Measurements from ENCODE around the gene LHX8.
"Not testable (repeated sequence)": the region's sequence is repeated elsewhere in the genome, so short reads cannot be mapped to it uniquely, and the experiment has no call there.

LHX8 gene

DNA sequence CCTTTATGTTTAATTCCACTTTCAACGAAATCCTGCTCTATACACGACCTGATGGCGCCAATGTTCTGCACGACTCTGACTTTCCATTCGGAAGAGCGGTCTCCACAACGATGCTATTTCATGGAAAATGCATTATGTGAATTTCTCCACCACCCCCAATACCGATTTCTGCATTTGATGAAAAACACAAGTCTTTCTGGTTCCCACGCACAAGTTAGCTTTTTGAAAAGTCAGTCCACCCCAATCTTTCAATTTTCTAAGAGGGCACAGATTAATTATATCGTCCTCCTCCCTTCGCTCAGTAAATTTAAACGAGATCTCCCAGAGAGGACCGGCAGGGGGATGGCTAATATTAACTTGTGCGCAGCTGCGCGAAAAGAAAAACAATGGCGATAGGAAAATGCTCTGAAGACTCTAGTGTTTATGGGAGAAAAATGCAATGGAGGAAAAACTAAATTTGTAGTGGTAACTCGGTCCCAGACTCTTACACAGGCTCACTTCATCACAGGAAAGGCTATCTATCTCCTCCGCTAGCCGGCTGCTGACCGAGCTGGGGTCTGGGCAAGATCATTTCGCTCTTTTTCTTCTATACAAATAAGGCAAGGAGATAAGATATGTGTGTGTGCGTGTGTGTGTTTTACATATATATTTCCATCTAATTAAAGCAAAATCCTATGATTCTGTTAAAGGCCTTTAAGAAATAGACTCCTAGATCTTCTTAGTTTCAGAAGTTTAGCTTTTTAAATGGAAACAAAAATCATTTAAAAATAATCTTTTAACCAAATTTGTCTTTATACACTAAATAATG is 1.2 kb upstream of the LHX8 start:
- DNase-seq (ENCODE audit: low read depth in 1 of 2, low spot score in 1 of 2), result no peak

DNA sequence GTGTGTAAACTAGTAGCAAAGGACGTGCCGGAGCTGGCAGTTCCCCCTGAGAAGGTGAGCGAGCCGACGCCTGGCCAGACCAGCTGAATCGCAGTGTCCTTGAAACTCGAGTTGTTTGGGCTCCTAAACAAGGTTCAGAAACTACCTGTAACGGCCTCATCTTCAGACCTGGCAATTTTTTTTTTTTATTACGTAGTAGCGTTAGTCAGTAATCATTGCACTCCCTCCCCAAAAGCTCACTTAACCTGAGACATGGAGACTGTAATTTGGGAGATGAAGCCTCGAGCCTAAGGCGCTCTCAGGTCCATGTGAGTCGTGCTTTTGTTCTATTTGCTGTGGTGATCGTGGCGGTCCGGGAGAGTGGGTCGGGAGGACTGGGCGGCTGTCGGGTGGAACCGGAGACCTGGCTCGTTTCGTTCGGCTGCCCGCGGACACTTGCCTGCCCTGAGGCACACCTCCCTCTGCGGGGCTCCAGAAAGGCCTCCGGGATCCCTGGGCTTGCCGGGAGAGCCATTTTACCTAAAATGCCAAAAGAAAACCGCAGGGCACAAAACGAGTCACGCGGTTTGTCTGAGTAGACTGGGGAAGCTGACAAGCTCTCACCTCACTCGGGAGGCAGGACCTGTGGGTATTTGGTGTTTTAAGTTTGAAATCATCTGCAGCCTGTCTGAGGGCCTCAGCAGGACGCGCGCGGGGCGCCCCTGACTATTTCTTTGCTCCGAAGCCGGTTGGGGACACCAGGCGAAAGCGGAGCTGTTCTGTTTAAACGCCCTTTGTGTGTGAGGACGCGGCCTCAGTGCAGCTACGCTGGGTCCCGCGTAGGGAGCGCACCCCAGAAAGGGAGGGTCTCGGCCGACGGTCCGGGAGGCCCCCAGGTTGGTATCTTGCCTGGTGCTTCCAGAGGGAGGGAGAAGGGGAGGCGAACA is 722 bp downstream of the LHX8 start:
- no peak for DNase-seq (ENCODE audit: low read depth in 1 of 2, low spot score in 1 of 2)

DNA sequence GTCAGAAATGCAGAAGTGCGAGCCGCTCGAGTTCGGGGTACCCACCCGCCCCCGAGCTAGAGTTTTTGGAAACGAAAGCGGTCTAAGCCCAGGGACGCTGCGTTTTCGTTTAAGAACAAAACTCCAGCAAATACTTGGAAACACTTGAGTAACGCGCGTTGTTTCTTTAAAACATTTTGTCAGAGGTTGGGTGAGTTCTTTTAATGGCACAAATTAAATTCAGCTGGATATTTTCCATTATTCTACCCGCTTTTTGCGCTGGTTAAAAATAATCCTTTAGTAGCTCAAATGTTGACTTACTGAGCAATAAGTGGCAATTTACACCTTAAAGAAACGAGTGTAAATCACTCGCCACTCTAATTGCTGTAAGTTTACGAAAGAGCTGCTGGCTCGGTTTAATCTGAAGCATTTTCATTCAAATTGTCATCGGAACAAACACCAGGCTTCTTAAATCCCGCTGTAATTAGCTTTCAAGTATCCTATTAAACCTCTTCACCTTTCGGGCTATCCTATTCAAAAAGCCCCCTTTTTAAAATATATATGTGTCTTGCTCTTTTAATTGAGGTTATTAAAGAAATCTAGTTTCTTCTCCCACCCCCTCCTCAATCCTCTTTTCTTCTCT is 1.5 kb downstream of the LHX8 start:
- DNase-seq (ENCODE audit: low read depth in 1 of 2, low spot score in 1 of 2), result no peak

DNA sequence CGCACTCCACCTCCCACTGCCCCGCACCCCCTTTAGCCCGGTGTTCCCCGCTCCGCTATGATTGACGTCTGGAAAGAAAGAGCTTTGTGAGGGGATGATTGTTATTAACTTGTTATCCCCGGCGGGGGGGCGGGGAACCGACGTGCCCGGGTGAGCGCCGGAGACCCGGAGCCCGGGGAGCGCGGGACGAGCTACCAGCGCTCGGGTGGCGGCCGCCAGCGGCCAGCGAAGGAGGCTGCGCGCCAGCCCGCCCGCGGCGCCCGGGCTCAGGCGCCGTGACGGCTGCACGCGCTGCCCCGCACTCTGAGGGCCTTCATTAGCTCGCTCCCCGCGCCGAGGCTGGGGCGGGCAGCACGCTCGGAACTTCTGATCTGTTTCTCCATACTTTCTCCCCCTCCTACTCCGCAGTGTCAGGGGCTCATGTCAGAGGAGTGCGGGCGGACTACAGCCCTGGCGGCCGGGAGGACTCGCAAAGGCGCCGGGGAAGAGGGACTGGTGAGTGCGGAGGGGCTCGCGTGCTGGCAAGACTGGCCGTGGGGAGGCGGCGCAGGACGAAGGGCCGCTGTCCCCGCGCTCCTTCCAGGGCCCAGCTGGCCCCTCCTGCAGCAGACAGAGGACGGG is 2.1 kb downstream of the LHX8 start:
- DNase-seq (ENCODE audit: low read depth in 1 of 2, low spot score in 1 of 2), result no peak

DNA sequence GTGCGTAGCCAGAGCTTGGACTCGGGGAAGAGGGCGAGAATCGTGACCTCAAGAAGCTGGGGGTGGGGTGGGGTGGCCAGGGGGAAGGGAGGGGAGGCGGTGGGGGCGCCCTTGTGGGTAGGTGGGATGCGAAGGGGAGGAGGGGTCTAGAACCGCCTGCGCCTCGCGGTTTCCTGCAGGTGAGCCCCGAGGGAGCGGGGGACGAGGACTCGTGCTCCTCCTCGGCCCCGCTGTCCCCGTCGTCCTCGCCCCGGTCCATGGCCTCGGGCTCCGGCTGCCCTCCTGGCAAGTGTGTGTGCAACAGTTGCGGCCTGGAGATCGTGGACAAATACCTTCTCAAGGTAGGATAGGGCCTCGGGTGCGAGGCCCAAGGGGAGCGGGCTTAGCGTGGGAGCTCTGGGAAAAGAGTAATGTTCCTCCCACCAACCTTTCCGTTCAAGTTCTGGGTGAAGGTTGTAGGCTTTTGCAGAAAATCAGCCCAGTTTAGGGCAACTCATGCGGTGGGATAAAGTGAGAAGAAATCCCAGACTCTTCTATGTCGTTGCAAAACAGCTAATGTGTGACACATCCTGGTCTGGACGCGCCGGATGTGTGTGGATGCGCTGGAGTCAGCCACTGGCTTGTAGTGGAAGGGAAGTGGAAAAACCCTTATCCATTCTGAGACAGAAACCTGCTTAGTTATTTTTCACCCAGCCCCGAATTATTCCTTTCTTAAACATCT is 2.9 kb downstream of the LHX8 start:
- DNase-seq (ENCODE audit: low read depth in 1 of 2, low spot score in 1 of 2), result no peak

DNA sequence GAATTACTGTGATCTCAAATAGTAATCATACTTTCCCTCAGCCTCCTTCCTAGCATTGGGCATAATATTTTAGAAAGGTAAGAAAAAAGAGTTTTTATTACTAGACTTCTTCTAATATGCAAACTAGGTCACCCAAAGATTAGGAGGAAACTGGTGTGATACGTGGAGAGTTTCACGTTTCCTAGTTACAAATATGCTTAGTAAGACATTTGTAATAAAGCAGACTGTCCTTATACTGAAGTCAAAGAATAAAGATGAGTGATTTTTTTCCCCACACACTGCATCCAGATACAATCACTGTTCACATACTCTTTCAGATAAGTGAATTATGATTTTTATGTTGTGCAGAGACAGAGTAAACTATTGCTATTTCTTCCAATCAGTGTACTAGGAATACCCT is 17.9 kb downstream of the LHX8 start:
- no peak for DNase-seq (ENCODE audit: low read depth in 1 of 2, low spot score in 1 of 2)

DNA sequence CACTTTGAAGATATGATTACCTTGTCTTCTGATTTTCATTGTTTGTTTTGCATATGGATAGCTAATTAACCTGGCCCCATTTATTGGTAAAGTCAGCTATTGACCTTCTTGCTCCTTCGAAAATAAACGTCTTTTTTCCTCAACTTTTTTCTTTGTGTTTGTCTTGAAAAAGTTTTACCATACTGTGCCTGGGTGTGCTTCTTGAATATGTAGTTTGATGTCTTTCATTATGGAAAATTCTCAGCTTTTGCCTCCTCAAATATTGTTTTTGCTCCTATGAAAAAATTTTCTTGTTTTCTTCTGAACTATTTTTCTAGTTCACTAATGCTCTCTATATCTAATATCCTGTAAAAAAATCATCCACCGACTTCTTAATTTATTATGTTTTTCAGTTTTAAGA is 25.0 kb downstream of the LHX8 start:
- DNase-seq (ENCODE audit: low read depth in 1 of 2, low spot score in 1 of 2), result no peak

DNA sequence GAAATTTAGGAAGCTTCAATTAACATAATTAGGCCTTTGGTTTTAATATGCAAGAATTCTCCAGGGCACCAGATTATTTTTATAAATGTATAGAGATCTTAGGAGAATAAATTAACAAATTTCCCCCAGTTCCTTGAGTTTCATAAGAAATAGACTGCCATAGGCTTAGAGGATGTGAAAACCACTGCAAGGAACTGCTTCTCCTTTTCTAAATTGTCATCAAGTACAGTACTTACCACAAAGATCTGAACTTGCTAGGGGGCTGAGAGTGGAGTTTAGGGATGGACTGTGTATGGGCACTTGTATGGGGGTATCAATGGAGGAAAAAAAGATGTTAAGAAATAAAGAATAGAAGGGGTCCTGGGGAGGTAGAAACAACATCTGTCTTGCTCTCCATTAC is 31.1 kb downstream of the LHX8 start:
- no peak for DNase-seq (ENCODE audit: low read depth in 1 of 2, low spot score in 1 of 2)

DNA sequence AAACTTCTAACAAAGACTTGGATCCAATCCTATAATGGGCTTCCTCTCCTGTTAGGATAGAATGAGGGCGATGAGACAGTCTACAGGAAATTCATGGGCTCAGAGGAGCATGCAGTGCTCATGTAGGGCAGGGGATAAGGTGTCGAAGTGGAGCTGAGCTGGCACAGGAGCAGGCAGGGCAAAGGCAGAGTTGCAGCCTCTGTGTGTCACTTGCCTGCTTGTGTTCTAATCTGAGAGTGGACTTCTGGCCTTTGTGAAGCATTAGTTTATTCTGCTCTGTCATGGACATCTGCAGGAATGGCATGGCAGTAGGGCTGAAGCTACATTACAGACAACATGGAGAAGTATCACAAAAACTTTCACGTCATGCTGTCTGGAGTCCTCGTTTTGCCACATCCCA is 32.6 kb downstream of the LHX8 start:
- DNase-seq (ENCODE audit: low read depth in 1 of 2, low spot score in 1 of 2), result no peak

DNA sequence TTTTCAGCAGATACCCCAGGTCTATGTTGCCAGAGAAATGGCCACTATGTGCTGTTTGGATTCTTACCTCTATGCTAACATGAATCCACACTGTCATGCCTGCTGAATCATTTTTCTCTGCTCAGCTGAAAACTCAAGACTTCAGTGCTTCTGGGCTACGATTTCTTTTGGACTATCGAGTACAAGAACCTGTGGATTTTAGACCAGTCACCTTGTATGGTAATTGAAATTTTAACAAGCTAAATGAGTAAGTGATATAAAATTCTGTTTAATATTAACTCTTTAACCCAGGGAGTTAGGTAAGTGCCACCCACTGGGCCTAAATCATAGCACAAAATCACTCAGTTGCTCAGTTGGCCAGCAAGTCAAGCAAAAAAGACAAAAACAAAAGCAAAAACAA is 35.8 kb downstream of the LHX8 start:
- no peak for DNase-seq (ENCODE audit: low read depth in 1 of 2, low spot score in 1 of 2)

DNA sequence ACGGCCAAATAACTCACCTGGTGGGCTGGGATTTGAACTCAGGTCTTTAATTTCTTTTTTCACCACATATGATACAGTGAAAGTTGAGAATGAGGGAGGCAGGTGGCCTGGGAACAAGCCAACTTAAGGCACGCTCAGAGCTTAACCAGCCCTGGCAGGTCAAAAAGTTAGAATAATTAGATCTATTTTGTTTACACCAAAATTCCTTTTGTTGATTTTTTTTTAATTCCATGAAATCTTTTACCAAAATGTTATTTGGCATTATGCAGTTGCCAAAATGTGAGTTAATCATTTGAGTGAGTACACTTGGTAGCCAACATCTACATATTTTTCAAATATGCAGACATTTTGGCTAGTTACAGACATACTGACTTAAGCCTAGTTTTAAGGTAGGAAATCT is 36.8 kb downstream of the LHX8 start:
- no peak for DNase-seq (ENCODE audit: low read depth in 1 of 2, low spot score in 1 of 2)

DNA sequence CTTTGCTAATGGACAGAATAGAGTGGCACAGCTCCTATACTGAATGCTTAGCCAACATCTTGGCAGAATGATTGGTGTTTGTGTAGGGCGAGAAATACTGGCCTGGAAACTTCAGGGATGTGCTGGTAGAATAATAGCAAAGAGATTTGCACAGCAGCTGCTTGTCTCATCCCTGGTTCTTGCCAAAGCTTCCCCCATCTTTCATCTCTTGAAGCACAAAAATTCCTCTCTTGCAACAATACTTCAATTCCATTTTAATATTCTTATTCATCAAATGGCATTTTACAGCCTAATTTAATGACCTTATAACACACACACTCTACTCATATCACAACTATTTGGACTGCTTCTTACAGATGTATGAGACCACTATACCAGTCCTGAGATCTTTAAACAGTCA is 37.7 kb downstream of the LHX8 start:
- DNase-seq (ENCODE audit: low read depth in 1 of 2, low spot score in 1 of 2), result no peak

DNA sequence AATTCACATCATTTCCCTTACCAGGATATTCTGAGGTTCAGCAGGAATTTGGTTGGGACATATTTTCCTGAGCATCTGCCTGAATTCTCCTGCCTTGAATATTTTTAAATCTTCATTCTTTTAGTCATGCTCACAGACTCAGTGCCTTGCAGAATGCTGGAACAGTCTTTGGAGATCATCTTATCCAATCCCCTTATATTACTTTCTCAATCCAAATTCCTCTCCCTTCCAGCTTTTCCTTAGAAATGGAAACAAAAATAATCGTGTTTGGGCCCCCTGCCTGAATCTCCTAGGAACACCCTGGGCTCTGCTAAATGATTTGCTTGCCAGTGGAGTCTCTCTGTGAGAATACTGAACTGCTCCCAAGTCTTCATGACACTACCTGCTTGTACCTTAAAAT is 38.4 kb downstream of the LHX8 start:
- DNase-seq (ENCODE audit: low read depth in 1 of 2, low spot score in 1 of 2), result no peak

DNA sequence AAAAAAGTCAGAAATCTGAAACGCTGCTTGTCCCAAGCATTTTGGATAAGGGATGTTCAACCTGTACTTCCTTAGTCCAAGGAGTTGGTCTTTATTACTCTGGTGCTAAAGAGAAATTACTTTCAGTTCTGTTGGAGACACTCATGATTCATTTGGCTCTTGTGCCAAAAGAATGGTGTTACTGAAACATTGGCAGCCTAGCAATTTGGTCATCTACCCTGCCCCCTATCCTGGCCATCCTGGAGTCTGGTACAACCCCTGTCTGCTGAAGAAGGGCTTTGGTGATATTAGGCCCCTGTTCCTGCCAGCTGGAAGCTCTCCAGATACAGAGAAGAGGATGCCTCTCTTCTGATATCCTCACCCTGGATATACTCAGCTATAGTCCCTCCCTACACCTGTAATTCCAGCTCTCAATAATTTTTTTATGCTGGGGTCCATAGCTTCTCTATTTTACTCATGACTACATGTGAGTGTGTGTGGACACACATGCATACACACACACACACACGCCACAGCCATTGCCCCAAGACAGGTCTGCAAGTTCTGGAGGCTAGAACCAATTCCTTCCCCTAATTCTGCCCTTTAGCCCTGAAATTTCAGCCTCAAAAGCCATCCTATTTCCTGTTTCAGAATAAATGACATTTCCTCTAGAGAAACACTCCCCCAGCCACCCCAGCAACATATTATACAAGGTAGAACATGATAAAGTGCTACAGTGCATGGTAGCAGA is 40.0 kb downstream of the LHX8 start:
- no peak for DNase-seq (ENCODE audit: low read depth in 1 of 2, low spot score in 1 of 2)

DNA sequence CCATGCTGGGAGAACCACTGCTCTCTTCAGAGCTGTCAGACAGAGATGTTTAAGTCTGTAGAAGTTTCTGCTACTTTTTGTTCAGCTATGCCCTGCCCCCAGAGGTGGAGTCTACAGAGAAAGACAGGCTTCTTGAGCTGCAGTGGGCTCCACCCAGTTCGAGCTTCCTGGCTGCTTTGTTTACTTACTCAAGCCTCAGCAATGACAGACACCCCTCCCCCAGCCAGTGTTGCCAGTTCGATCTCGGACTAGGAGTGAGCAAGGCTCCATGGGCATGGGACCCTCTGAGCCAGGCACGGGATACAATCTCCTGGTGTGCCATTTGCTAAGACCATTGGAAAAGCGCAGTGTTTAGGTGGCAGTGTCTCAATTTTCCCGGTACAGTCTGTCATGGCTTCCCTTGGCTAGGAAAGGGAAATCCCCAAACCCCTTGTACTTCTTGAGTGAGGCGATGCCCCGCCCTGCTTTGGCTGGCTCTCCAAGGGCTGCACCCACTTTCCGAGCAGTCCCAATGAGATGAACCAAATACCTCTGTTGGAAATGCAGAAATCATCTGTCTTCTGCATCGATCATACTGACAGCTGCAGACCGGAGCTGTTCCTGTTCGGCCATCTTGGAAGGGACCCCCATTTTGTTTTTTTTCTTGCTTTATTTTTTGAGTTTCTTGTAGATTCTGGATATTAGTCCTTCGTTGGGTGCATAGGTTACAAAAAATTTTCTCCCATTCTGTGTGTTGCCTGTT is 47.2 kb downstream of the LHX8 start:
- DNase-seq (ENCODE audit: low read depth in 1 of 2, low spot score in 1 of 2), result not testable (repeated sequence)

DNA sequence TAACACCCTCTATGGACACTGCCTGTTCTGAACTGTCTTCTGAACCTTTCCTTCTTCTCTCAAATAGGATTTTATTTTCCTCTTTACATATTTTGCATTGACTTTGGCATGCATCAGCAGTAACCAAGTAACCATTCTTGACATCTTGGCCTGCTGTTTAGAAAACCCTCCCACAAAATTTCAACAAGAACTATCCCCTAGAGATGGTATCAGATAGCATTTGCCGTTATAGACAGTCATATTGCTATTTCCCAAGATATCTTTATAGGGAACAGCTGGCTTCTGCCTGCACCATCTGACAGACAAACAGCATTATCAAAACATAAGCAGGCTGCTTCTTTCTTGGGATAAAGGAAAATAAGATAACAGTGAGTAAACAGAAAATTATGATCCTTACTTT is 54.7 kb downstream of the LHX8 start:
- no peak for DNase-seq (ENCODE audit: low read depth in 1 of 2, low spot score in 1 of 2)

DNA sequence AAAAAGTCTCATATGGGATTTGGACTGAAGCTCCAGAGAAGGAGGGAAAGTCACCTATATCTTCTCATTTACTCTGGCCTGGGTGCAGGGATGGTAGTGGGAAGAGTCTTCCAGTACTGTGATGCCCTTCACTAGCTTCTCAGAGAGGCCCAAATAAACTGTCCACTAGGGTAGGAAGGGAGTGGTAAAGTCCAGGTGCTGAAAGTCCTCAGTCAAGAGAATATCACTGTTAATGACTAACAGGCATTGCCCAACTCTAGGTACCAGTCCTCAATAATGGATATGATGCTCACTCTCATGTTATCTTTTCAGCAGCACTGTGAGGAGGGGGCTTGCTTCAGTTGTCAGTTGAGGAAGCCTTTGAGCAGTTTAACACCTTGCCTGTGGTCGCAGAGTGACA is 64.0 kb downstream of the LHX8 start:
- DNase-seq (ENCODE audit: low read depth in 1 of 2, low spot score in 1 of 2), result no peak

DNA sequence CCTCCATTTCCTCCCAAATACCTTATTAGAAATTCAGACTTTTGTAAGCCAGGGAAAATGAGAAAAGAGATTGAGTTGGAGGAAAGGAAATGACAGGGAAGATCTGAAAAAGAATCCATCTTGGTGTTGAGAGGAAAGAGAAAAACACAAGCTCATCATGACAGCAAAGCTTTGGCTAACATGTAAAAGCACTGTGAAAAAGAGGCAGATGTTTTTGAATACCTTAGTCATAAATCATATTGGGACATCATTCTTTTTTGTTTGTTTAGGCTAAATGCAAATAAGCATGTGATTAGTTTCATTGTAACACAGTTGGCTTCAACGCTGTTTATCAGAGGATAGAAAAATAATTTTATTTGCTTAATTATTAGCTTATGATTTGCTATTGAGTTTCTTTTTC is 64.6 kb downstream of the LHX8 start:
- DNase-seq (ENCODE audit: low read depth in 1 of 2, low spot score in 1 of 2), result no peak

DNA sequence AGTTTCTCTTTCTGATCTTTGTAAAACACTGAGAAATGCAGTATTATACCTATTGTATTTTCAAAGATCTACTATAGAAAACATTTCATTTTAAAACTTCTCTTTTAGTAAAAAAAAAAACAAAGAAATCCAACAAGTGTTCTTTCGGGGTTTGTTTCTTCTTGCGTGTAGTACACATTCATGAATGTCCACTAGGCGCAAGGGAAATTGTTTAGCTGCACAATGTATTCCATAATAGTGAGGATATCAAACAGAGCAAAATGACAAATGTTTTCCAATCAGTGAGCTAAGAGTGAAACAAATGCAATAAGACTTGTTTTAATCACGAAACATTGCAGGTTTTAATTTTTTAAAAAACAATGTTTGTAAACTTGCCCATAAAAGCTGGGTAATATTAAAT is 68.6 kb downstream of the LHX8 start:
- DNase-seq (ENCODE audit: low read depth in 1 of 2, low spot score in 1 of 2), result no peak

Measured in activated T-helper 1 cell treated with anti-CD3 and anti-CD28 coated beads, Interleukin-2, amount 50 U/mL, for 16 hours (primary cell).